Vagina (tissue), 2 donors: ENCODE measurements around the gene NUSAP1.

Source experiments
- POLR2A ChIP-seq, 2 donors: fragments of 450-650 bp; IDR thresholded peaks; one replicate each; pipeline ENCODE4 v1.6.1; 2017; ENCODE audit warnings: antibody characterized with exemption in 2 of 2, mild to moderate bottlenecking in 2 of 2, moderate library complexity in 2 of 2
- TF ChIP-seq, protein P1 (sequence below), 3 experiments: fragments of 450-650 bp in 2 of 3; fragments of 200-600 bp in 1 of 3; sonication (generic) in 1 of 3; IDR thresholded peaks; one replicate each; pipeline ENCODE4 v1.5.1; 2017 to 2019; ENCODE audit warnings: antibody characterized with exemption in 3 of 3, mild to moderate bottlenecking in 2 of 3, moderate library complexity in 2 of 3

DNA sequence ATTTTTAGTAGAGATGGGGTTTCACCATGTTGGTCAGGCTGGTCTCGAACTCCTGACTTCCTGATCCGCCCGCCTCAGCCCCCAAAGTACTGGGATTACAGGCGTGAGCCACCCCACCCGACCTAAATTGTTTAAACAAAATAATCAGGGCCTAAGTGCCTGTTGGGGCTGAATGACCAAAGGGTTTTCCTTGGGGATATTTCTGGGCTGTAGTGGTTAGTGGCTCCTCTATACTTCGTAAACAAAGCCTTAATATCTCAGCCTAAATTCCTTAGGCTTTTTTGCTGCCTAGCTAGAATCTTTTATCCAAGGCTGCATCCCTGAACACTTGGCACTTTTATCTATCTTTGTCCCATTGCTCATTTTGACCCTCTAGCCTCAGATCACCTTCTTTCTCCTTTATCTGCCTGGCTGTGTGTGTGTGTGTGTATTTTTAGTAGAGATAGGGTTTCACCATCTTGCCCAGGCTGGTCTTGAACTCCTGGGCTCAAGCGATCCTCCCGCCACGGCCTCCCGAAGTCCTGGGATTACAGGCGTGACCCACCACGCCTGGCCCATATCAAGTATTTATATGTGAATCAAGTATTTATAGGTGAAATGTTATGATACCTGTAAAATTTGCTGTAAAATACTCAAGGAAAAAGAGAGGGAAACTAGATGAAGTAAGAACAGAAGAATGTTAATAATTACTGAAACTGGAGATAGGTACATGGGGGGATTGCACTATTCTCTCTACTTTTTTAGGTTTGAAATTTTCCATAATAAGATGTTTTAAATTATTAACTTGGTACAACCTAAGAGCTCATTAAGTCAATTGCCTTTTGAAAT is 1.8 kb downstream of the NUSAP1 start:
- TF ChIP-seq, protein P1, sequence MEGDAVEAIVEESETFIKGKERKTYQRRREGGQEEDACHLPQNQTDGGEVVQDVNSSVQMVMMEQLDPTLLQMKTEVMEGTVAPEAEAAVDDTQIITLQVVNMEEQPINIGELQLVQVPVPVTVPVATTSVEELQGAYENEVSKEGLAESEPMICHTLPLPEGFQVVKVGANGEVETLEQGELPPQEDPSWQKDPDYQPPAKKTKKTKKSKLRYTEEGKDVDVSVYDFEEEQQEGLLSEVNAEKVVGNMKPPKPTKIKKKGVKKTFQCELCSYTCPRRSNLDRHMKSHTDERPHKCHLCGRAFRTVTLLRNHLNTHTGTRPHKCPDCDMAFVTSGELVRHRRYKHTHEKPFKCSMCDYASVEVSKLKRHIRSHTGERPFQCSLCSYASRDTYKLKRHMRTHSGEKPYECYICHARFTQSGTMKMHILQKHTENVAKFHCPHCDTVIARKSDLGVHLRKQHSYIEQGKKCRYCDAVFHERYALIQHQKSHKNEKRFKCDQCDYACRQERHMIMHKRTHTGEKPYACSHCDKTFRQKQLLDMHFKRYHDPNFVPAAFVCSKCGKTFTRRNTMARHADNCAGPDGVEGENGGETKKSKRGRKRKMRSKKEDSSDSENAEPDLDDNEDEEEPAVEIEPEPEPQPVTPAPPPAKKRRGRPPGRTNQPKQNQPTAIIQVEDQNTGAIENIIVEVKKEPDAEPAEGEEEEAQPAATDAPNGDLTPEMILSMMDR (IDR thresholded peaks at IDR 0.05) = no peak
- no peak for TF ChIP-seq POLR2A (IDR thresholded peaks at IDR 0.05)
